ENCODE measurements around the gene RO60. TPM values are rescaled to one million over a fixed set of nuclear protein-coding genes. Genes with fewer than 3 reads are reported as not detected.

The RO60 gene
- total and polyA plus RNA-seq, 2 of the 13 experiments (the other 11 are each of a cell fraction or from before 2014, with no cell fraction given), result 20.3 to 53.7 TPM

DNA sequence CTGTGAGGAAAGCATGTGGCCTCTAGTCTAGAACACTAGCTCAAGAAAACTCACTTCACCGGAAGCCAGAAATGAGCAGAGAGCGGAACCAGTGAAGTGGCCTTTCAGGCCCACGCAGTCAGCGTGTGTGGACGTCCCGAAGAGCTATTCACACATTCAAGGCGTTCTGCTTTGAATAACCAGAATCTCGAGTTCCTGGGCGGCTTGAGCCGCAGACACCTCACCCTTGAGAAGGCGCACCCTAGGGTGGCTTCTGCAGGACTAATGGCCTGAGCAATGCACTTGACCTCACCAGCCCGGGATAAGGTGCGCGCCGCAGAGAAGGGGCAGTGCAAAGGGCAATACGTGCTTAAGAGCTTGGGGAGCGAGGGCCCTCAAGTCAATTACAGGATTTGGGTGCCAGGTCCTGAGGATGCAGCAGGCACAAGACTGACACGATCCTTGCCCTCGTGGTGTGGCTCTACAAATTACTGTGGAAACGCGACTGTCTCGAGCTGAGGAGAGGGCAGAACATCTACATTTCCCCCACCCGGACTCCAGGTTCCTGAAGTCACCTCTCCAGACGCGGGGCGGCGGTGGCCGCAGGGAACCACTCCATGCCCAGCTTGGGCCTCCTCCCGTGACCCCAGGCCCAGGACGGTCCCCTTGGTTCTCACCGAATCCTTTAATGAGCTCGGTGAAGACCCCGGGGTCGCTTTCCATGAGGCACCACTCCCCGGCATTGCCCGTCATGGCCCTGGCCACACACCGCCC, 707 bp upstream of the RO60 start (continued):
- TF ChIP-seq NR2F1 (CRISPR knock-in tag; IDR thresholded peaks at IDR 0.05), result no peak
- TF ChIP-seq ZNF383 (CRISPR knock-in tag; IDR thresholded peaks at IDR 0.05; ENCODE audit: borderline replicate concordance), result peak; percentile 94; the same call in 1 of the 2 replicates
- TF ChIP-seq ZNF564 (CRISPR knock-in tag; IDR thresholded peaks at IDR 0.05), result peak; percentile 57; the same call in 1 of the 2 replicates
- TF ChIP-seq, protein P1, sequence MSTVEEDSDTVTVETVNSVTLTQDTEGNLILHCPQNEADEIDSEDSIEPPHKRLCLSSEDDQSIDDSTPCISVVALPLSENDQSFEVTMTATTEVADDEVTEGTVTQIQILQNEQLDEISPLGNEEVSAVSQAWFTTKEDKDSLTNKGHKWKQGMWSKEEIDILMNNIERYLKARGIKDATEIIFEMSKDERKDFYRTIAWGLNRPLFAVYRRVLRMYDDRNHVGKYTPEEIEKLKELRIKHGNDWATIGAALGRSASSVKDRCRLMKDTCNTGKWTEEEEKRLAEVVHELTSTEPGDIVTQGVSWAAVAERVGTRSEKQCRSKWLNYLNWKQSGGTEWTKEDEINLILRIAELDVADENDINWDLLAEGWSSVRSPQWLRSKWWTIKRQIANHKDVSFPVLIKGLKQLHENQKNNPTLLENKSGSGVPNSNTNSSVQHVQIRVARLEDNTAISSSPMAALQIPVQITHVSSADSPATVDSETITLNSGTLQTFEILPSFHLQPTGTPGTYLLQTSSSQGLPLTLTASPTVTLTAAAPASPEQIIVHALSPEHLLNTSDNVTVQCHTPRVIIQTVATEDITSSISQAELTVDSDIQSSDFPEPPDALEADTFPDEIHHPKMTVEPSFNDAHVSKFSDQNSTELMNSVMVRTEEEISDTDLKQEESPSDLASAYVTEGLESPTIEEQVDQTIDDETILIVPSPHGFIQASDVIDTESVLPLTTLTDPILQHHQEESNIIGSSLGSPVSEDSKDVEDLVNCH (CRISPR knock-in tag; IDR thresholded peaks at IDR 0.05), result 0 out of 2 replicates have a peak, but pooled peaks have one; percentile 11
- no peak for TF ChIP-seq ZNF441 (CRISPR knock-in tag; IDR thresholded peaks at IDR 0.05; ENCODE audit: borderline replicate concordance)
- TF ChIP-seq CCDC6 (CRISPR knock-in tag; IDR thresholded peaks at IDR 0.05), result no peak; the same call in 1 of the 2 replicates
- TF ChIP-seq TCF12 (IDR thresholded peaks at IDR 0.05), result no peak
- TF ChIP-seq TCF12 (CRISPR knock-in tag; IDR thresholded peaks at IDR 0.05), result no peak
- TF ChIP-seq ZNF337 (CRISPR knock-in tag; IDR thresholded peaks at IDR 0.05; ENCODE audit: borderline replicate concordance, low read depth), result 0 out of 2 replicates have a peak, but pooled peaks have one; percentile 5
- TF ChIP-seq MYC (CRISPR knock-in tag; IDR thresholded peaks at IDR 0.05; ENCODE audit: borderline replicate concordance), result 0 out of 2 replicates have a peak, but pooled peaks have one; percentile 24
- TF ChIP-seq ZNF251 (CRISPR knock-in tag; IDR thresholded peaks at IDR 0.05), result 0 out of 2 replicates have a peak, but pooled peaks have one; percentile 23
- TF ChIP-seq, protein P2, sequence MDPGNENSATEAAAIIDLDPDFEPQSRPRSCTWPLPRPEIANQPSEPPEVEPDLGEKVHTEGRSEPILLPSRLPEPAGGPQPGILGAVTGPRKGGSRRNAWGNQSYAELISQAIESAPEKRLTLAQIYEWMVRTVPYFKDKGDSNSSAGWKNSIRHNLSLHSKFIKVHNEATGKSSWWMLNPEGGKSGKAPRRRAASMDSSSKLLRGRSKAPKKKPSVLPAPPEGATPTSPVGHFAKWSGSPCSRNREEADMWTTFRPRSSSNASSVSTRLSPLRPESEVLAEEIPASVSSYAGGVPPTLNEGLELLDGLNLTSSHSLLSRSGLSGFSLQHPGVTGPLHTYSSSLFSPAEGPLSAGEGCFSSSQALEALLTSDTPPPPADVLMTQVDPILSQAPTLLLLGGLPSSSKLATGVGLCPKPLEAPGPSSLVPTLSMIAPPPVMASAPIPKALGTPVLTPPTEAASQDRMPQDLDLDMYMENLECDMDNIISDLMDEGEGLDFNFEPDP (CRISPR knock-in tag; conservative IDR thresholded peaks at IDR 0.05), result 0 out of 2 replicates have a peak, but pooled peaks have one; percentile 11
- TF ChIP-seq, protein P3, sequence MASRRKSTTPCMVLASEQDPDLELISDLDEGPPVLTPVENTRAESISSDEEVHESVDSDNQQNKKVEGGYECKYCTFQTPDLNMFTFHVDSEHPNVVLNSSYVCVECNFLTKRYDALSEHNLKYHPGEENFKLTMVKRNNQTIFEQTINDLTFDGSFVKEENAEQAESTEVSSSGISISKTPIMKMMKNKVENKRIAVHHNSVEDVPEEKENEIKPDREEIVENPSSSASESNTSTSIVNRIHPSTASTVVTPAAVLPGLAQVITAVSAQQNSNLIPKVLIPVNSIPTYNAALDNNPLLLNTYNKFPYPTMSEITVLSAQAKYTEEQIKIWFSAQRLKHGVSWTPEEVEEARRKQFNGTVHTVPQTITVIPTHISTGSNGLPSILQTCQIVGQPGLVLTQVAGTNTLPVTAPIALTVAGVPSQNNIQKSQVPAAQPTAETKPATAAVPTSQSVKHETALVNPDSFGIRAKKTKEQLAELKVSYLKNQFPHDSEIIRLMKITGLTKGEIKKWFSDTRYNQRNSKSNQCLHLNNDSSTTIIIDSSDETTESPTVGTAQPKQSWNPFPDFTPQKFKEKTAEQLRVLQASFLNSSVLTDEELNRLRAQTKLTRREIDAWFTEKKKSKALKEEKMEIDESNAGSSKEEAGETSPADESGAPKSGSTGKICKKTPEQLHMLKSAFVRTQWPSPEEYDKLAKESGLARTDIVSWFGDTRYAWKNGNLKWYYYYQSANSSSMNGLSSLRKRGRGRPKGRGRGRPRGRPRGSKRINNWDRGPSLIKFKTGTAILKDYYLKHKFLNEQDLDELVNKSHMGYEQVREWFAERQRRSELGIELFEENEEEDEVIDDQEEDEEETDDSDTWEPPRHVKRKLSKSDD (CRISPR knock-in tag; IDR thresholded peaks at IDR 0.05; ENCODE audit: low read depth), result peak; percentile 13; the same call in 1 of the 2 replicates
- TF ChIP-seq SNAI1 (CRISPR knock-in tag; IDR thresholded peaks at IDR 0.05; ENCODE audit: borderline replicate concordance), result peak; percentile 12; the same call in 1 of the 2 replicates
- TF ChIP-seq ZSCAN12 (CRISPR knock-in tag; IDR thresholded peaks at IDR 0.05), result 0 out of 2 replicates have a peak, but pooled peaks have one; percentile 9
- TF ChIP-seq POLR2AphosphoS5 (IDR thresholded peaks at IDR 0.05; ENCODE audit: low read depth, low read length), result peak; percentile 54
- TF ChIP-seq, protein P4, sequence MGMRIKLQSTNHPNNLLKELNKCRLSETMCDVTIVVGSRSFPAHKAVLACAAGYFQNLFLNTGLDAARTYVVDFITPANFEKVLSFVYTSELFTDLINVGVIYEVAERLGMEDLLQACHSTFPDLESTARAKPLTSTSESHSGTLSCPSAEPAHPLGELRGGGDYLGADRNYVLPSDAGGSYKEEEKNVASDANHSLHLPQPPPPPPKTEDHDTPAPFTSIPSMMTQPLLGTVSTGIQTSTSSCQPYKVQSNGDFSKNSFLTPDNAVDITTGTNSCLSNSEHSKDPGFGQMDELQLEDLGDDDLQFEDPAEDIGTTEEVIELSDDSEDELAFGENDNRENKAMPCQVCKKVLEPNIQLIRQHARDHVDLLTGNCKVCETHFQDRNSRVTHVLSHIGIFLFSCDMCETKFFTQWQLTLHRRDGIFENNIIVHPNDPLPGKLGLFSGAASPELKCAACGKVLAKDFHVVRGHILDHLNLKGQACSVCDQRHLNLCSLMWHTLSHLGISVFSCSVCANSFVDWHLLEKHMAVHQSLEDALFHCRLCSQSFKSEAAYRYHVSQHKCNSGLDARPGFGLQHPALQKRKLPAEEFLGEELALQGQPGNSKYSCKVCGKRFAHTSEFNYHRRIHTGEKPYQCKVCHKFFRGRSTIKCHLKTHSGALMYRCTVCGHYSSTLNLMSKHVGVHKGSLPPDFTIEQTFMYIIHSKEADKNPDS (CRISPR knock-in tag; IDR thresholded peaks at IDR 0.05), result peak; percentile 67
- peak; percentile 77; the same call in 1 of the 2 replicates for TF ChIP-seq ZC3H4 (CRISPR knock-in tag; IDR thresholded peaks at IDR 0.05; ENCODE audit: borderline replicate concordance)
- no peak for TF ChIP-seq NFYC (CRISPR knock-in tag; IDR thresholded peaks at IDR 0.05)
- TF ChIP-seq ZNF878 (CRISPR knock-in tag; IDR thresholded peaks at IDR 0.05), result 0 out of 2 replicates have a peak, but pooled peaks have one; percentile 56

Measured in HepG2 (cell line).